Type B pancreatic cell (in vitro differentiated cells): ENCODE results near the gene WAPL. TPM values are rescaled to one million over a fixed set of nuclear protein-coding genes. Genes with fewer than 3 reads are reported as not detected.

Experiments used
- DNase-seq: peaks from one replicate; pipeline ENCODE4 v3.0.0; 2021; ENCODE audit warnings: mixed read lengths; ENCODE audit not compliant: unreplicated experiment; ENCODE audit errors: extremely low spot score
- H3K27ac Mint-ChIP-seq: 2 replicates; pipeline ENCODE4 v1.8.0; 2021; ENCODE audit warnings: mild to moderate bottlenecking, mixed read lengths
- H3K27me3 Mint-ChIP-seq: 2 replicates; pipeline ENCODE4 v1.8.0; 2021; ENCODE audit warnings: mixed read lengths
- H3K36me3 Mint-ChIP-seq: 2 replicates; pipeline ENCODE4 v1.8.0; 2021; ENCODE audit warnings: mixed read lengths
- H3K4me1 Mint-ChIP-seq: one replicate; pipeline ENCODE4 v1.8.0; 2021; ENCODE audit warnings: mixed read lengths; ENCODE audit not compliant: unreplicated experiment
- H3K4me3 Mint-ChIP-seq: 2 replicates; pipeline ENCODE4 v1.8.0; 2021; ENCODE audit warnings: mild to moderate bottlenecking, mixed read lengths
- H3K9me3 Mint-ChIP-seq: 2 replicates; pipeline ENCODE4 v1.8.0; 2021; ENCODE audit warnings: mixed read lengths
- total RNA-seq: library from RNA; stranded (reverse); gene quantifications from 2 replicates; pipeline ENCODE4 v1.2.1, GENCODE V29; 2021; ENCODE audit warnings: low replicate concordance
- TF ChIP-seq, protein P1 (sequence below): fragments of 200-600 bp; sonication (generic); conservative IDR thresholded peaks from 2 replicates; pipeline ENCODE4 v1.5.0; 2021; ENCODE audit warnings: antibody characterized with exemption, mild to moderate bottlenecking

WAPL gene
- total RNA-seq, 1 donor from 2014 or later, result 42.4 TPM

- DNase-seq, result no peak
- H3K4me3 Mint-ChIP-seq, result no peak overlapping the region
- TF ChIP-seq, protein P1, sequence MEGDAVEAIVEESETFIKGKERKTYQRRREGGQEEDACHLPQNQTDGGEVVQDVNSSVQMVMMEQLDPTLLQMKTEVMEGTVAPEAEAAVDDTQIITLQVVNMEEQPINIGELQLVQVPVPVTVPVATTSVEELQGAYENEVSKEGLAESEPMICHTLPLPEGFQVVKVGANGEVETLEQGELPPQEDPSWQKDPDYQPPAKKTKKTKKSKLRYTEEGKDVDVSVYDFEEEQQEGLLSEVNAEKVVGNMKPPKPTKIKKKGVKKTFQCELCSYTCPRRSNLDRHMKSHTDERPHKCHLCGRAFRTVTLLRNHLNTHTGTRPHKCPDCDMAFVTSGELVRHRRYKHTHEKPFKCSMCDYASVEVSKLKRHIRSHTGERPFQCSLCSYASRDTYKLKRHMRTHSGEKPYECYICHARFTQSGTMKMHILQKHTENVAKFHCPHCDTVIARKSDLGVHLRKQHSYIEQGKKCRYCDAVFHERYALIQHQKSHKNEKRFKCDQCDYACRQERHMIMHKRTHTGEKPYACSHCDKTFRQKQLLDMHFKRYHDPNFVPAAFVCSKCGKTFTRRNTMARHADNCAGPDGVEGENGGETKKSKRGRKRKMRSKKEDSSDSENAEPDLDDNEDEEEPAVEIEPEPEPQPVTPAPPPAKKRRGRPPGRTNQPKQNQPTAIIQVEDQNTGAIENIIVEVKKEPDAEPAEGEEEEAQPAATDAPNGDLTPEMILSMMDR, result no peak
- peaks cover 29% of the 10 kb centered on the region for H3K36me3 Mint-ChIP-seq
- H3K27me3 Mint-ChIP-seq, result no peaks in the 10 kb centered on the region
- peak overlapping the region; percentile 44 for H3K27ac Mint-ChIP-seq
- no peaks in the 10 kb centered on the region for H3K9me3 Mint-ChIP-seq
- peaks cover 16% of the 10 kb centered on the region for H3K4me1 Mint-ChIP-seq
Measured at GRCh38 chr10:86437447-86437846, 84.1 kb downstream of the WAPL start.

DNA sequence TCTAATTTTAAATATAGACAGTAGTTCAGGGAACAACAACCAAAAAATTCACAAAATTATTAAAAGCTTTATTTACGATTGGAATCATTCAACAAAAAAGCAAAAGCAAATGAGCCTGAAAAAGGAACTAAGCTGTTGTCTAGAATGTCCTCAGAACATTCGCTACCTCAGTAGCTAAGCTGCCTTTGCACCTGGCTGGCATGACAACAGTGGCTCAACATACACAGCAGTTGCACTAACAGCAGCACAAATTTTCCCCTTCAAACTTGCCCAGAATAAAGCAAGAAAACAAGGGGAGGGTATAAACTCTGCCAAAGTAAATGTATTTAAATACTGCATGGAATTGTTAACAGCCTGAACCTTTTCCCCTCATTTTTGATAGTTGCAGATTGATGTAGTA lies 84.6 kb downstream of the WAPL start:
- TF ChIP-seq, protein P1, result no peak
- H3K9me3 Mint-ChIP-seq, result no peaks in the 10 kb centered on the region
- H3K36me3 Mint-ChIP-seq, result peaks cover 28% of the 10 kb centered on the region
- no peak for DNase-seq
- no peak overlapping the region for H3K4me3 Mint-ChIP-seq
- no peaks in the 10 kb centered on the region for H3K27me3 Mint-ChIP-seq
- H3K4me1 Mint-ChIP-seq, result peaks cover 16% of the 10 kb centered on the region
- peak overlapping the region; percentile 44 for H3K27ac Mint-ChIP-seq

- no peak overlapping the region for H3K4me3 Mint-ChIP-seq
- peaks cover 7% of the 10 kb centered on the region for H3K4me1 Mint-ChIP-seq
- H3K27me3 Mint-ChIP-seq, result no peaks in the 10 kb centered on the region
- no peaks in the 10 kb centered on the region for H3K9me3 Mint-ChIP-seq
- H3K36me3 Mint-ChIP-seq, result peaks cover 9% of the 10 kb centered on the region
- no peak for DNase-seq
- no peak overlapping the region for H3K27ac Mint-ChIP-seq
- TF ChIP-seq, protein P1, result no peak
Measured at GRCh38 chr10:86434656-86435055, 86.9 kb downstream of the WAPL start.

- H3K27ac Mint-ChIP-seq, result no peak overlapping the region
- no peak for DNase-seq
- H3K9me3 Mint-ChIP-seq, result no peaks in the 10 kb centered on the region
Measured at GRCh38 chr10:86423739-86424138, 97.9 kb downstream of the WAPL start.

GRCh38 chr10:86419101-86419500 lies 102.5 kb downstream of the WAPL start:
- Mint-ChIP-seq H3K27me3 (peaks cover 13% of the 10 kb centered on the region), H3K36me3 (no peaks in the 10 kb centered on the region), H3K27ac (no peak overlapping the region), H3K4me3 (no peak overlapping the region), H3K4me1 (no peaks in the 10 kb centered on the region), H3K9me3 (no peaks in the 10 kb centered on the region)
- no peak for DNase-seq
- TF ChIP-seq, protein P1, result no peak

More at GRCh38 chr10:86423739-86424138, 97.9 kb downstream of the WAPL start:
- TF ChIP-seq, protein P1, result no peak
- no peak overlapping the region for H3K4me3 Mint-ChIP-seq
- peaks cover 13% of the 10 kb centered on the region for H3K27me3 Mint-ChIP-seq
- H3K4me1 Mint-ChIP-seq, result no peaks in the 10 kb centered on the region
- no peaks in the 10 kb centered on the region for H3K36me3 Mint-ChIP-seq

DNA sequence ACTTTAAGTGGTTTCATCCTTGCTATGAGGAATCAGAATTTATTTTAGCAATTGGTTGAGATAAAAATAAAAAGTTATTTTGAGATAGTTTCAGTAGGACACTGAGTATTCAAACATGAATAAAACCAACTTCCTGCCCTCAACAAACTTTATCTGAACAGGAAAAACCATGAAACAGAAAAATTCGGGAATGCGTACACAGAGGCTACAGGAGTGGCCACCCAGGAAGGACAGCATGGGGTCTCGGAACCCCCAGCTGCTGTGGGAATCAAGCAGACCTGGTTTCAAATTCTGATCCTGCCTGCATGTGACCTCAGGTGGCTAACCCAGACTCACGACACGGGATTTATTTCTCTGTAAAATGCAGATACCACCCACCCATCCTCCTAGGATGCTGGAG lies 106.0 kb downstream of the WAPL start:
- H3K27me3 Mint-ChIP-seq, result peaks cover 4% of the 10 kb centered on the region
- TF ChIP-seq, protein P1, result no peak
- DNase-seq, result no peak
- peaks cover 6% of the 10 kb centered on the region for H3K9me3 Mint-ChIP-seq
- no peaks in the 10 kb centered on the region for H3K36me3 Mint-ChIP-seq
- no peak overlapping the region for H3K27ac Mint-ChIP-seq
- H3K4me1 Mint-ChIP-seq, result peaks cover 9% of the 10 kb centered on the region
- H3K4me3 Mint-ChIP-seq, result no peak overlapping the region
